C4-2B (cell line): ENCODE measurements around the gene HTR7.

Source experiments
- H3K27ac ChIP-seq: fragments of 450-650 bp; 2 replicates; pipeline ENCODE4 v1.5.1; 2017
- ZFX ChIP-seq: fragments of 450-650 bp; IDR thresholded peaks from 2 replicates; pipeline ENCODE4 v1.6.1; 2017
- TF ChIP-seq, protein P1 (sequence below): fragments of 450-650 bp; conservative IDR thresholded peaks from 2 replicates; pipeline ENCODE4 v1.5.1; 2017; ENCODE audit warnings: mild to moderate bottlenecking

The HTR7 gene

GRCh38 chr10:90707657-90708056 is 150.2 kb downstream of the HTR7 start:
- no peak for TF ChIP-seq ZFX
- TF ChIP-seq, protein P1, sequence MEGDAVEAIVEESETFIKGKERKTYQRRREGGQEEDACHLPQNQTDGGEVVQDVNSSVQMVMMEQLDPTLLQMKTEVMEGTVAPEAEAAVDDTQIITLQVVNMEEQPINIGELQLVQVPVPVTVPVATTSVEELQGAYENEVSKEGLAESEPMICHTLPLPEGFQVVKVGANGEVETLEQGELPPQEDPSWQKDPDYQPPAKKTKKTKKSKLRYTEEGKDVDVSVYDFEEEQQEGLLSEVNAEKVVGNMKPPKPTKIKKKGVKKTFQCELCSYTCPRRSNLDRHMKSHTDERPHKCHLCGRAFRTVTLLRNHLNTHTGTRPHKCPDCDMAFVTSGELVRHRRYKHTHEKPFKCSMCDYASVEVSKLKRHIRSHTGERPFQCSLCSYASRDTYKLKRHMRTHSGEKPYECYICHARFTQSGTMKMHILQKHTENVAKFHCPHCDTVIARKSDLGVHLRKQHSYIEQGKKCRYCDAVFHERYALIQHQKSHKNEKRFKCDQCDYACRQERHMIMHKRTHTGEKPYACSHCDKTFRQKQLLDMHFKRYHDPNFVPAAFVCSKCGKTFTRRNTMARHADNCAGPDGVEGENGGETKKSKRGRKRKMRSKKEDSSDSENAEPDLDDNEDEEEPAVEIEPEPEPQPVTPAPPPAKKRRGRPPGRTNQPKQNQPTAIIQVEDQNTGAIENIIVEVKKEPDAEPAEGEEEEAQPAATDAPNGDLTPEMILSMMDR = no peak
- no peak overlapping the region for H3K27ac ChIP-seq

GRCh38 chr10:90701428-90701827 is 156.4 kb downstream of the HTR7 start:
- no peak overlapping the region for H3K27ac ChIP-seq
- no peak for TF ChIP-seq ZFX
- TF ChIP-seq, protein P1 = no peak

GRCh38 chr10:90695915-90696676 is 161.7 kb downstream of the HTR7 start:
- TF ChIP-seq, protein P1 = no peak
- no peak for TF ChIP-seq ZFX
- H3K27ac ChIP-seq = no peak overlapping the region
